ENCODE results near the gene PEDS1. TPM values are rescaled to one million over a fixed set of nuclear protein-coding genes. Genes with fewer than 3 reads are reported as not detected.

PEDS1 gene
- total RNA-seq, 1 experiment from 2014 or later: 37.5 TPM

- TF ChIP-seq CTCF (IDR thresholded peaks at IDR 0.05; ENCODE audit: unreplicated experiment): no peak
- no peak for DNase-seq
- intact Hi-C loops (cut with micrococcal nuclease; ENCODE audit: unreplicated experiment): loop anchor here (1.0 to 5.0 kb wide), 4 partner anchors 195 to 389 kb away; no protein-coding TSS in a partner anchor
- no TSS peak for BruUV-seq (replicated peaks)
- Mint-ChIP-seq H3K36me3 (ENCODE audit: insufficient read depth, unreplicated experiment) (peaks cover 35% of the 10 kb centered on the region), H3K9me3 (ENCODE audit: low read depth, unreplicated experiment) (no peaks in the 10 kb centered on the region), H3K4me3 (ENCODE audit: low read depth, unreplicated experiment) (no peak overlapping the region), H3K27ac (ENCODE audit: unreplicated experiment) (peak overlapping the region; percentile 51), H3K27me3 (ENCODE audit: unreplicated experiment) (no peaks in the 10 kb centered on the region), H3K4me1 (ENCODE audit: low read depth, unreplicated experiment) (peaks cover 26% of the 10 kb centered on the region)
- CTCF ChIA-PET: interaction anchor here (0.6 to 1.9 kb wide), 7 partner anchors 67 to 714 kb away, joined by 3 to 13 read pairs (median 5); no protein-coding TSS in a partner anchor
Observed at GRCh38 chr20:50186987-50187402, 33.5 kb upstream of the PEDS1 start.

GRCh38 chr20:50186151-50186885 is 32.8 kb upstream of the PEDS1 start:
- no peaks in the 10 kb centered on the region for H3K9me3 Mint-ChIP-seq (ENCODE audit: low read depth, unreplicated experiment)
- intact Hi-C loops (cut with micrococcal nuclease; ENCODE audit: unreplicated experiment): loop anchor here (1.0 to 5.0 kb wide), 4 partner anchors 196 to 390 kb away; no protein-coding TSS in a partner anchor
- peaks cover 26% of the 10 kb centered on the region for H3K4me1 Mint-ChIP-seq (ENCODE audit: low read depth, unreplicated experiment)
- no TSS peak for BruUV-seq (replicated peaks)
- DNase-seq: peak; percentile 98
- no peaks in the 10 kb centered on the region for H3K27me3 Mint-ChIP-seq (ENCODE audit: unreplicated experiment)
- peak overlapping the region; percentile 51 for H3K27ac Mint-ChIP-seq (ENCODE audit: unreplicated experiment)
- H3K36me3 Mint-ChIP-seq (ENCODE audit: insufficient read depth, unreplicated experiment): peaks cover 29% of the 10 kb centered on the region
- H3K4me3 Mint-ChIP-seq (ENCODE audit: low read depth, unreplicated experiment): no peak overlapping the region
- peak; percentile 100 for TF ChIP-seq CTCF (IDR thresholded peaks at IDR 0.05; ENCODE audit: unreplicated experiment)
- CTCF ChIA-PET: interaction anchor here (0.6 to 1.9 kb wide), 7 partner anchors 81 to 715 kb away, joined by 3 to 13 read pairs (median 3); no protein-coding TSS in a partner anchor

- Mint-ChIP-seq H3K4me3 (ENCODE audit: low read depth, unreplicated experiment) (no peak overlapping the region), H3K36me3 (ENCODE audit: insufficient read depth, unreplicated experiment) (peaks cover 20% of the 10 kb centered on the region), H3K27ac (ENCODE audit: unreplicated experiment) (peak overlapping the region; percentile 51), H3K9me3 (ENCODE audit: low read depth, unreplicated experiment) (no peaks in the 10 kb centered on the region), H3K4me1 (ENCODE audit: low read depth, unreplicated experiment) (peaks cover 26% of the 10 kb centered on the region), H3K27me3 (ENCODE audit: unreplicated experiment) (no peaks in the 10 kb centered on the region)
- no peak for DNase-seq
- CTCF ChIA-PET: interaction anchor here (0.7 to 1.0 kb wide), 4 partner anchors 82 to 390 kb away, joined by 3 to 4 read pairs (median 3); no protein-coding TSS in a partner anchor
- intact Hi-C loops (cut with micrococcal nuclease; ENCODE audit: unreplicated experiment): loop anchor here (5.0 kb wide), 1 partner anchor 197 kb away; no protein-coding TSS in a partner anchor
- no peak for TF ChIP-seq CTCF (IDR thresholded peaks at IDR 0.05; ENCODE audit: unreplicated experiment)
- BruUV-seq (replicated peaks): no TSS peak
Observed at GRCh38 chr20:50185426-50185825, 31.9 kb upstream of the PEDS1 start.

GRCh38 chr20:50182346-50182745 is 28.8 kb upstream of the PEDS1 start:
- no peak for TF ChIP-seq CTCF (IDR thresholded peaks at IDR 0.05; ENCODE audit: unreplicated experiment)
- no peaks in the 10 kb centered on the region for H3K27me3 Mint-ChIP-seq (ENCODE audit: unreplicated experiment)
- BruUV-seq (replicated peaks): no TSS peak
- intact Hi-C loops (cut with micrococcal nuclease; ENCODE audit: unreplicated experiment): no loop called here
- DNase-seq: no peak
- H3K27ac Mint-ChIP-seq (ENCODE audit: unreplicated experiment): no peak overlapping the region
- peaks cover 22% of the 10 kb centered on the region for H3K36me3 Mint-ChIP-seq (ENCODE audit: insufficient read depth, unreplicated experiment)
- peaks cover 29% of the 10 kb centered on the region for H3K4me1 Mint-ChIP-seq (ENCODE audit: low read depth, unreplicated experiment)
- no peak overlapping the region for H3K4me3 Mint-ChIP-seq (ENCODE audit: low read depth, unreplicated experiment)
- H3K9me3 Mint-ChIP-seq (ENCODE audit: low read depth, unreplicated experiment): no peaks in the 10 kb centered on the region
- CTCF ChIA-PET: interaction anchor here (0.7 to 1.2 kb wide), 2 partner anchors 10 to 111 kb away, joined by 3 to 5 read pairs; no protein-coding TSS in a partner anchor
